Epithelial cell of esophagus (primary cell): ENCODE data around the gene PDE6D.

Experiments used
- DNase-seq: peaks from one replicate; pipeline ENCODE4 v3.0.0; 2010; ENCODE audit warnings: low read depth
- H3K4me3 ChIP-seq: 2 replicates; pipeline ENCODE4 v1.5.1; 2011; ENCODE audit warnings: mild to moderate bottlenecking, low read length, control low read depth
- CTCF ChIP-seq: IDR thresholded peaks from 2 replicates; pipeline ENCODE4 v1.5.1; 2011; ENCODE audit warnings: low read depth, mild to moderate bottlenecking, low read length, control low read depth, inconsistent platforms; ENCODE audit not compliant: insufficient read depth; ENCODE audit errors: missing control alignments

The PDE6D gene

DNA sequence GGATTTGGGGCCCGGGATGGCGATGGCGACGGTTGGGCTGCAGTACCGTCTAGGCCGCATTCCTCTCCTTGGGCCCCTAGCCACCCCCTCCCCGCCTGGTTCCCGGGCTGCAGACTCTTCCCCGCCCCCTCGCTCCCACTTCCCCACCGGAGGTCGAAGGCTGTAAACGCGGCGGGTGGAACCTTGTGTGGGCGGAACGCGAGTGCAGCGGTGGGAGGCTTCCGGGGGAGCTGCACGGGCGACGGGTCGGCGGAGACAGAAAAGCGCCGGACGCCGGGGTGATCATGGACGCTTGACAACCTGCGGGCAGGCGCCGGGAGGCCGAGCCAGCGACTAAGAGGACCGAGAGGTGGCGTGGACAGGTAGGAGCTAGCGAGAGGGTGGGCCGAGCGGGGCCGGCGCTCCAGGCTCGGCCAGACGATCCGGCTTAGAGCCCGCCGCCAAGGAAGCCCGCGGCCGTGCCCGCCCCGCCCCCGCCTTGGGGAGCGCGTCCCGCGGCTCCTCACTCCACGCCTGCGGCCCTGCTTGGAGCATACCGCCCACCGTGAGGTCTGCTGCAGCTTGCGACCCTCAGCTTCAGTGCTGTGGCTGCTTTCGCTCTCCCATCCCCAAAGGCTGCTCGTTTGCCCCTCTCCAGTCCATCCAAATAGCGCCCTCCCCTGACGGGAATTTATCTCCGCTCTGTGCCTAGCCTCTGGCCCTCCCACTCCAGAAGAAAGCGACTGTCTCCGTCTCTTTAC, 5.3 kb upstream of the PDE6D start, which contains the start of gene COPS7B:
COPS7B (plus strand) TSS at position 269 of the 740 bp plus-strand sequence. CDS start 2,126 bp downstream, outside the sequence.
- peak; percentile 83 for DNase-seq
- H3K4me3 ChIP-seq, result peak within 1 kb of the TSS; percentile 91
- peak; percentile 70 for TF ChIP-seq CTCF

- no peak for TF ChIP-seq CTCF
- H3K4me3 ChIP-seq, result peak overlapping the region; percentile 91
- DNase-seq, result no peak
Observed at GRCh38 chr2:231785822-231786176, 4.7 kb upstream of the PDE6D start.

DNA sequence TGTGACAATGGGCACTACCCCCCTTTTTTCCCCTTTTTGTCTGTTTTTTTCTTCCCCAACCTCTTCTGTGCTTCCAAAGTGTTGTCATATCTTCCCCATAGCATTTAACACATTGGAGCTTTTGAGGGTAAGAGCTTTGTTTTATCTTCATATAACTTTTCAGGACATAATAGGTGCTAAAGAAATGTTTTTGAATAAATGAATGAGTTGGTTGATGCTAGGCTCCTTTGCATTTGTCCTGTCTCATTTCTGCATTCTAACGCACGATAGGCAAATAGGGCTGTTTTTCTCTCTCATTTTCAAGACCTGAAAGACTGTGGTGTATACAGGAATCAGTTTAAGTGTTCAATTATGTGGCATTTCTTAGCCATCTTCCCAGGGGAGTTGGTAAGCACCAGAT, 4.3 kb upstream of the PDE6D start:
- H3K4me3 ChIP-seq, result no peak overlapping the region
- DNase-seq, result no peak
- no peak for TF ChIP-seq CTCF

DNA sequence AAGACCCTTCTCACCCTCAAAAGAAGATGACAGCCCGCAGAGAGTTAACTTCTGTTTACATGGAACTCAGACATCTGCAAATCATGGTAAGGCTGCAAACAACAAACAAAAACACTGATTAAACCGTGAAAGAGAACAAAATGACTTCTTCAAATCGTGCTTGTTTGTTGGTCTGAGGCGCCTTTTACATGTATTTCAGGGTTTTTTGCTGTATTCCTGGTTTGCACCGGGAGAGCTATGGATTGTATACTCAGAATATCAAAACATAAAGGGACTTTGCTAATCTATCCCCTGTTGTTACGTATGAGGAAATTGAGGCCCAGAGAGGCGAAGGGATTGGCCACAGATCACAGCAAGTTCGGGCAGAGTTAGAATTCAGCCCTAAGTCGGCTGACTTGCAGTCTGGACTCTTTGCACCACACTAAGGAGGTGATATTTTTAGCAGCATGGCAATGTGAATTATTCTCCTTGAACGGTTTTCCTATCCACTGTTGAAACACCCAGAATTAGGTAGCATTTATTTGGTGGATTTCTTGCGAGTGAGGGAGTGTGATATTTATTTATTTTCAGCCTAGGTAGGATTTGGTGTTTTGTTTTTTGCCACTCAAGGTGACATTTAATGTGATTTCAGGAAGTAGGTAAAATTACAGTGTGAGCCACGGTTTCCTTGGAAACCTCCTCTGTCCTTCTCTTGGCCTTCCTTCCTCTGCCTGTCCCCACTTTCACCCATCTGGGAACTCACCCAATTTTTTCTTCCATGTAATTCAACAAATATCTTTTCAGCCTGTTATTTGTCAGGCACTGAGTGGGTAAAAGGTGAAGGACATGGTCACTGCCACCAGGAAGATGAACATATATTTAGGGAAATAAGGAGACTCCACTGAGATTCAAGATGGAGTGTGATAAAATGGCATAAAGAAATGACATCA, 980 bp upstream of the PDE6D start:
- DNase-seq, result peak; percentile 91
- peak overlapping the region; percentile 96 for H3K4me3 ChIP-seq
- no peak for TF ChIP-seq CTCF

GRCh38 chr2:231780123-231780908, 766 bp downstream of the PDE6D start:
- H3K4me3 ChIP-seq, result peak overlapping the region; percentile 96
- peak; percentile 56 for DNase-seq
- no peak for TF ChIP-seq CTCF
